DMS 273 (cell line): ENCODE results near the gene NDE1.
"Not testable (repeated sequence)": the region's sequence is repeated elsewhere in the genome, so short reads cannot be mapped to it uniquely, and the experiment has no call there.

Source experiments
- DNase-seq: peaks from one replicate; lab custom pipeline; 2025; ENCODE audit not compliant: unreplicated experiment; lab: John Stamatoyannopoulos, UW

The NDE1 gene

GRCh38 chr16:15692508-15692907 lies 42.5 kb downstream of the NDE1 start:
- not testable (repeated sequence) for DNase-seq

GRCh38 chr16:15694499-15694898 lies 44.5 kb downstream of the NDE1 start:
- DNase-seq, result no peak

GRCh38 chr16:15699819-15700218 lies 49.8 kb downstream of the NDE1 start:
- no peak for DNase-seq

GRCh38 chr16:15701367-15701766 lies 51.3 kb downstream of the NDE1 start:
- DNase-seq, result no peak

- no peak for DNase-seq
Measured at GRCh38 chr16:15701975-15702970, 52.2 kb downstream of the NDE1 start.

GRCh38 chr16:15703029-15703736 lies 53.1 kb downstream of the NDE1 start:
- DNase-seq, result no peak

GRCh38 chr16:15704545-15704987 lies 54.5 kb downstream of the NDE1 start:
- DNase-seq, result peak; percentile 72

GRCh38 chr16:15705064-15705565 lies 55.1 kb downstream of the NDE1 start:
- DNase-seq, result no peak

GRCh38 chr16:15707332-15707731 lies 57.3 kb downstream of the NDE1 start:
- no peak for DNase-seq

- DNase-seq, result no peak
Measured at GRCh38 chr16:15708096-15708495, 58.1 kb downstream of the NDE1 start.

GRCh38 chr16:15708997-15709396 lies 59.0 kb downstream of the NDE1 start:
- no peak for DNase-seq

- no peak for DNase-seq
Measured at GRCh38 chr16:15714393-15715172, 64.5 kb downstream of the NDE1 start.

GRCh38 chr16:15715221-15715620 lies 65.2 kb downstream of the NDE1 start:
- DNase-seq, result no peak

- DNase-seq, result no peak
Measured at GRCh38 chr16:15716694-15717447, 66.8 kb downstream of the NDE1 start.

- no peak for DNase-seq
Measured at GRCh38 chr16:15721018-15721417, 71.0 kb downstream of the NDE1 start.

GRCh38 chr16:15723808-15724207 lies 73.8 kb downstream of the NDE1 start:
- DNase-seq, result no peak

GRCh38 chr16:15725641-15726240 lies 75.7 kb downstream of the NDE1 start:
- DNase-seq, result no peak

GRCh38 chr16:15726715-15727114 lies 76.7 kb downstream of the NDE1 start:
- DNase-seq, result no peak

GRCh38 chr16:15727697-15728096 lies 77.7 kb downstream of the NDE1 start:
- not testable (repeated sequence) for DNase-seq

GRCh38 chr16:15729152-15729551 lies 79.1 kb downstream of the NDE1 start:
- no peak for DNase-seq
